ENCODE results near the gene RASGRP4. TPM values are rescaled to one million over a fixed set of nuclear protein-coding genes. Genes with fewer than 3 reads are reported as not detected.
A peak's percentile ranks its signal among the peaks of the same experiment; 100 is the strongest.

RASGRP4 gene
- total RNA-seq, 5 donors from 2014 or later (not counting 1 experiment from before 2014, with no cell fraction given) = 0.09 to 0.70 (median 0.26) TPM

- H3K9me3 Mint-ChIP-seq = no peaks in the 10 kb centered on the region
- peaks cover 2 to 38% of the 10 kb centered on the region in 2 experiments for H3K4me1 ChIP-seq (ENCODE audit: control insufficient read depth in 1 of 2, extremely low read depth in 1 of 2, insufficient read depth in 2 of 2, low read length in 2 of 2)
- H3K4me3 Mint-ChIP-seq = no peak overlapping the region
- H3K27me3 ChIP-seq (replicated peaks in 1 of 2; ENCODE audit: control insufficient read depth in 2 of 2, extremely low read depth in 1 of 2, insufficient read depth in 2 of 2, low read length in 1 of 2) = peaks cover 0 to 57% of the 10 kb centered on the region in 2 experiments
- peaks cover 16 to 55% of the 10 kb centered on the region in 2 donors for H3K36me3 ChIP-seq (ENCODE audit: control insufficient read depth in 2 of 2, extremely low read depth in 1 of 2, insufficient read depth in 1 of 2, low read length in 1 of 2)
- no peaks in the 10 kb centered on the region for H3K9me3 ChIP-seq
- ChIA-PET CTCF (interaction anchor here in 1 of 2 donors (0.6 kb wide), 1 partner anchor 59 kb away, joined by 7 read pairs; no protein-coding TSS in a partner anchor), POLR2A (no interaction called here)
- 100% methylated on average over 1 of the region's 2 CpGs for WGBS (ENCODE audit: insufficient coverage)
- H3K27me3 Mint-ChIP-seq = peaks cover 7 to 13% of the 10 kb centered on the region in 2 donors
- ATAC-seq (replicated peaks in 1 of 4) (no peak), DNase-seq (no peak)
- no peak overlapping the region for H3K27ac Mint-ChIP-seq
- H3K36me3 Mint-ChIP-seq = peaks cover 56% of the 10 kb centered on the region
- H3K4me1 Mint-ChIP-seq = peaks cover 12 to 27% (median 21%) of the 10 kb centered on the region in 3 donors
- H3K4me3 ChIP-seq (ENCODE audit: control insufficient read depth in 1 of 2, extremely low read depth in 1 of 2, low read length in 1 of 2) = no peak overlapping the region
- no peak overlapping the region for H3K27ac ChIP-seq (ENCODE audit: low read length)
These were observed 42.3 kb downstream of the RASGRP4 start for GRCh38 chr19:38383743-38384142.

DNA sequence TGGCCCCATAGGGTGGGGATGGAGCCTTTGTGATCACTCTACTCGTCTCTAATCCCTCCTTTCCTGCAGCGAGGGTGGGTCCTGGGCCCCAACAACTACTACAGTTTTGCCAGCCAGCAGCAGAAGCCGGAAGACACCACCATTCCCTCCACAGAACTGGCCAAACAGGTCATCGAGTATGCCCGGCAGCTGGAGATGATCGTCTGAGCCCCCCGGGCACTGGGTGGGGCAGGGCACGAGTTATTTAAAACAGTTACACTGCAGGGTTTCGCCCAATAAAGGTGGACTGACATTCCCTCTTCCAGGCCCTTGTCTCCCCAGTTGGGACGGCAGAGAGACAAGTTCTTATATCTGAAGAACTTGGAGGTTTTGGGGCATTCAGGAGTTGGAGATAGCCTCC is 42.8 kb downstream of the RASGRP4 start:
- POLR2A ChIA-PET = no interaction called here
- CTCF ChIA-PET = no interaction called here
- DNase-seq = no peak

GRCh38 chr19:38381138-38381537 is 44.9 kb downstream of the RASGRP4 start:
- Histone ChIP-seq H3K27me3 (replicated peaks in 1 of 2; ENCODE audit: control insufficient read depth in 2 of 2, extremely low read depth in 1 of 2, insufficient read depth in 2 of 2, low read length in 1 of 2) (peaks cover 0 to 34% of the 10 kb centered on the region in 2 experiments), H3K4me1 (ENCODE audit: control insufficient read depth in 1 of 2, extremely low read depth in 1 of 2, insufficient read depth in 2 of 2, low read length in 2 of 2) (peaks cover 2 to 25% of the 10 kb centered on the region in 2 experiments), H3K27ac (ENCODE audit: low read length) (no peak overlapping the region), H3K36me3 (ENCODE audit: control insufficient read depth in 2 of 2, extremely low read depth in 1 of 2, insufficient read depth in 1 of 2, low read length in 1 of 2) (peaks cover 19 to 62% of the 10 kb centered on the region in 2 donors), H3K9me3 (no peaks in the 10 kb centered on the region), H3K4me3 (ENCODE audit: control insufficient read depth in 1 of 2, extremely low read depth in 1 of 2, low read length in 1 of 2) (no peak overlapping the region)
- WGBS (ENCODE audit: insufficient coverage) = 100% methylated on average over 6 of the region's 9 CpGs
- ChIA-PET CTCF (no interaction called here), POLR2A (no interaction called here)
- Mint-ChIP-seq H3K27ac (no peak overlapping the region), H3K36me3 (peaks cover 58% of the 10 kb centered on the region), H3K4me3 (no peak overlapping the region), H3K9me3 (no peaks in the 10 kb centered on the region), H3K4me1 (peaks cover 11 to 22% (median 17%) of the 10 kb centered on the region in 3 donors), H3K27me3 (peaks cover 0 to 4% of the 10 kb centered on the region in 2 donors)
- ATAC-seq (replicated peaks in 1 of 4) (no peak), DNase-seq (no peak)

More for the DNA sequence above, 42.8 kb downstream of the RASGRP4 start:
- Histone ChIP-seq H3K9me3 (no peaks in the 10 kb centered on the region), H3K27ac (ENCODE audit: low read length) (no peak overlapping the region), H3K4me3 (ENCODE audit: control insufficient read depth in 1 of 2, extremely low read depth in 1 of 2, low read length in 1 of 2) (no peak overlapping the region), H3K4me1 (ENCODE audit: control insufficient read depth in 1 of 2, extremely low read depth in 1 of 2, insufficient read depth in 2 of 2, low read length in 2 of 2) (peaks cover under 1 to 33% of the 10 kb centered on the region in 2 experiments), H3K27me3 (replicated peaks in 1 of 2; ENCODE audit: control insufficient read depth in 2 of 2, extremely low read depth in 1 of 2, insufficient read depth in 2 of 2, low read length in 1 of 2) (peaks cover 0 to 54% of the 10 kb centered on the region in 2 experiments), H3K36me3 (ENCODE audit: control insufficient read depth in 2 of 2, extremely low read depth in 1 of 2, insufficient read depth in 1 of 2, low read length in 1 of 2) (peaks cover 16 to 55% of the 10 kb centered on the region in 2 donors)
- H3K9me3 Mint-ChIP-seq = no peaks in the 10 kb centered on the region
- H3K4me3 Mint-ChIP-seq = no peak overlapping the region
- H3K27me3 Mint-ChIP-seq = peaks cover 7 to 12% of the 10 kb centered on the region in 2 donors
- peaks cover 56% of the 10 kb centered on the region for H3K36me3 Mint-ChIP-seq
- ATAC-seq (replicated peaks in 1 of 4) = no peak
- H3K4me1 Mint-ChIP-seq = peaks cover 11 to 25% (median 19%) of the 10 kb centered on the region in 3 donors
- H3K27ac Mint-ChIP-seq = no peak overlapping the region
- 88% methylated on average over 6 of the region's 10 CpGs for WGBS (ENCODE audit: insufficient coverage)

GRCh38 chr19:38378866-38379265 is 47.2 kb downstream of the RASGRP4 start:
- H3K4me3 ChIP-seq (ENCODE audit: control insufficient read depth in 1 of 2, extremely low read depth in 1 of 2, low read length in 1 of 2) = no peak overlapping the region
- Mint-ChIP-seq H3K4me3 (no peak overlapping the region), H3K27ac (no peak overlapping the region), H3K27me3 (peaks cover 0 to 4% of the 10 kb centered on the region in 2 donors), H3K4me1 (peaks cover 30 to 35% (median 32%) of the 10 kb centered on the region in 3 donors), H3K36me3 (peaks cover 62% of the 10 kb centered on the region), H3K9me3 (no peaks in the 10 kb centered on the region)
- peaks cover 15 to 34% of the 10 kb centered on the region in 2 experiments for H3K4me1 ChIP-seq (ENCODE audit: control insufficient read depth in 1 of 2, extremely low read depth in 1 of 2, insufficient read depth in 2 of 2, low read length in 2 of 2)
- ChIA-PET CTCF (no interaction called here), POLR2A (interaction anchor here in 1 of 2 donors (0.6 kb wide), 1 partner anchor 35 kb away, joined by 5 read pairs; no protein-coding TSS in a partner anchor)
- peaks cover 0 to 13% of the 10 kb centered on the region in 2 experiments for H3K27me3 ChIP-seq (replicated peaks in 1 of 2; ENCODE audit: control insufficient read depth in 2 of 2, extremely low read depth in 1 of 2, insufficient read depth in 2 of 2, low read length in 1 of 2)
- 90% methylated on average over 4 of the region's 10 CpGs for WGBS (ENCODE audit: insufficient coverage)
- ATAC-seq (replicated peaks in 1 of 4) (no peak), DNase-seq (no peak)
- peaks cover 19 to 59% of the 10 kb centered on the region in 2 donors for H3K36me3 ChIP-seq (ENCODE audit: control insufficient read depth in 2 of 2, extremely low read depth in 1 of 2, insufficient read depth in 1 of 2, low read length in 1 of 2)
- H3K27ac ChIP-seq (ENCODE audit: low read length) = no peak overlapping the region
- no peaks in the 10 kb centered on the region for H3K9me3 ChIP-seq

DNA sequence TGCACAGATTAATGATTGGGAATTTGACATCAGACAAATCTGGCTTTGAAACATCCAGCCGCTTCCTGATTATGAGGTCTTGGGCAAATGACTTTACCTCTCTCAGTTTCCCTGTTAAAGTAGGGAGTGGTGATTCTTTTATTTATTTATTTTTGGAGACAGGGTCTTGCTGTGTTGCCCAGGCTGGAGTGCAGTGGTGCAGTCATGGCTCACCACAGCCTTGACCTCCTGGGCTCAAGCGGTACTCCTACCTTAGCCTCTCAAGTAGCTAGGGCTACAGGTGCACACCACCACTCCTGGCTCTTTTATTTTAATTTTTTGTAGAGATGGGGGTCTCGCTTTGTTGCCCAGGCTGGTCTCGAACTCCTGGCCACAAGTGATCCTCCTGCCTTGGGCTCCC is 49.0 kb downstream of the RASGRP4 start:
- peaks cover 17 to 42% of the 10 kb centered on the region in 2 donors for H3K36me3 ChIP-seq (ENCODE audit: control insufficient read depth in 2 of 2, extremely low read depth in 1 of 2, insufficient read depth in 1 of 2, low read length in 1 of 2)
- H3K27ac ChIP-seq (ENCODE audit: low read length) = no peak overlapping the region
- H3K4me3 Mint-ChIP-seq = peak overlapping the region in 2 of 3 donors; percentile 73 to 100
- peaks cover 30 to 35% (median 32%) of the 10 kb centered on the region in 3 donors for H3K4me1 Mint-ChIP-seq
- no peaks in the 10 kb centered on the region for H3K9me3 Mint-ChIP-seq
- peaks cover 0 to 4% of the 10 kb centered on the region in 2 donors for H3K27me3 Mint-ChIP-seq
- no CpG with 5 or more reads among the region's 4 CpGs for WGBS (ENCODE audit: insufficient coverage)
- peaks cover 0 to 8% of the 10 kb centered on the region in 2 experiments for H3K27me3 ChIP-seq (replicated peaks in 1 of 2; ENCODE audit: control insufficient read depth in 2 of 2, extremely low read depth in 1 of 2, insufficient read depth in 2 of 2, low read length in 1 of 2)
- peaks cover 15 to 37% of the 10 kb centered on the region in 2 experiments for H3K4me1 ChIP-seq (ENCODE audit: control insufficient read depth in 1 of 2, extremely low read depth in 1 of 2, insufficient read depth in 2 of 2, low read length in 2 of 2)
- ATAC-seq (replicated peaks in 1 of 4) (no peak), DNase-seq (no peak)
- POLR2A ChIA-PET = no interaction called here
- CTCF ChIA-PET = interaction anchor here in 1 of 2 donors (4.9 kb wide), 1 partner anchor 26 kb away, joined by 54 read pairs; the partner anchor contains the start of gene FAM98C
- H3K36me3 Mint-ChIP-seq = peaks cover 45% of the 10 kb centered on the region
- H3K9me3 ChIP-seq = no peaks in the 10 kb centered on the region
- H3K4me3 ChIP-seq (ENCODE audit: control insufficient read depth in 1 of 2, extremely low read depth in 1 of 2, low read length in 1 of 2) = no peak overlapping the region
- no peak overlapping the region for H3K27ac Mint-ChIP-seq

- Mint-ChIP-seq H3K4me3 (peak overlapping the region; percentile 73 to 100 (median 98)), H3K36me3 (peaks cover 40% of the 10 kb centered on the region)
- POLR2A ChIA-PET = interaction anchor here in 1 of 2 donors (0.6 to 1.6 kb wide), 2 partner anchors 11 to 603 kb away, joined by 4 to 7 read pairs; partner anchors contain the start of gene GGN
These were observed 49.4 kb downstream of the RASGRP4 start for GRCh38 chr19:38376576-38376975.

More at GRCh38 chr19:38376576-38376975, 49.4 kb downstream of the RASGRP4 start:
- Histone ChIP-seq H3K4me1 (ENCODE audit: control insufficient read depth in 1 of 2, extremely low read depth in 1 of 2, insufficient read depth in 2 of 2, low read length in 2 of 2) (peaks cover 15 to 37% of the 10 kb centered on the region in 2 experiments), H3K36me3 (ENCODE audit: control insufficient read depth in 2 of 2, extremely low read depth in 1 of 2, insufficient read depth in 1 of 2, low read length in 1 of 2) (peaks cover 12 to 37% of the 10 kb centered on the region in 2 donors), H3K27me3 (replicated peaks in 1 of 2; ENCODE audit: control insufficient read depth in 2 of 2, extremely low read depth in 1 of 2, insufficient read depth in 2 of 2, low read length in 1 of 2) (peaks cover 0 to 6% of the 10 kb centered on the region in 2 experiments), H3K27ac (ENCODE audit: low read length) (no peak overlapping the region), H3K9me3 (no peaks in the 10 kb centered on the region), H3K4me3 (ENCODE audit: control insufficient read depth in 1 of 2, extremely low read depth in 1 of 2, low read length in 1 of 2) (no peak overlapping the region)
- DNase-seq = no peak
- Mint-ChIP-seq H3K27ac (peak overlapping the region; percentile 24 to 61), H3K4me1 (peaks cover 30 to 35% (median 32%) of the 10 kb centered on the region in 3 donors), H3K27me3 (peaks cover 0 to 4% of the 10 kb centered on the region in 2 donors), H3K9me3 (no peaks in the 10 kb centered on the region)
- ATAC-seq (replicated peaks in 1 of 4) = no peak
- CTCF ChIA-PET = interaction anchor here in 1 of 2 donors (0.7 to 4.9 kb wide), 3 partner anchors 11 to 242 kb away, joined by 3 to 54 read pairs (median 3); partner anchors contain the start of genes EIF3K, FAM98C and GGN
- 87% methylated on average over 3 of the region's 3 CpGs for WGBS (ENCODE audit: insufficient coverage)

Data from T-cell (primary cell).